TTC549 (cell line): ENCODE results near the gene ANKRD13B.

Experiments
- FAIRE-seq: peaks from 2 replicates; lab custom pipeline; 2012; peaks lifted over from hg19 to GRCh38; lab: Jason Lieb, UNC

ANKRD13B gene

DNA sequence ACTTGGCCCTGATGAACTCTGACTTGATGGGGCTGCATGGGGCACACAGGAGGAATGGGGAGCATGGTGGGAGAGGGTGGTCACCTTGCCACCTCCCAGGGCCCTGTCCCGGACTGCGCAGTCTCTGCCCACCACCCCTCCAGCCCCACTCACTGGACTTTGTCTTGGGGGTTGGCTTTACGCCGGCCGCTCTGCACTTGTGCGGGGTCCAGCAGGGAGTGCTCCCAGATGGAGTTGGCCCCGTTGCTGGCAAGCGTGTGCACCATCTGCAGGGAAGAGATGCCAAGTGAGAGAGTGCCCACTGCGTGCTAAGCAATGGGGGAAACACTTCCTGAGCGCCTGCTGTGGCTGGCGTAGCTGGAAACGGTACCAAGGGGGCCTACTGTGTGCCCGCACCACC lies 10.2 kb upstream of the ANKRD13B start:
- no peak for FAIRE-seq

DNA sequence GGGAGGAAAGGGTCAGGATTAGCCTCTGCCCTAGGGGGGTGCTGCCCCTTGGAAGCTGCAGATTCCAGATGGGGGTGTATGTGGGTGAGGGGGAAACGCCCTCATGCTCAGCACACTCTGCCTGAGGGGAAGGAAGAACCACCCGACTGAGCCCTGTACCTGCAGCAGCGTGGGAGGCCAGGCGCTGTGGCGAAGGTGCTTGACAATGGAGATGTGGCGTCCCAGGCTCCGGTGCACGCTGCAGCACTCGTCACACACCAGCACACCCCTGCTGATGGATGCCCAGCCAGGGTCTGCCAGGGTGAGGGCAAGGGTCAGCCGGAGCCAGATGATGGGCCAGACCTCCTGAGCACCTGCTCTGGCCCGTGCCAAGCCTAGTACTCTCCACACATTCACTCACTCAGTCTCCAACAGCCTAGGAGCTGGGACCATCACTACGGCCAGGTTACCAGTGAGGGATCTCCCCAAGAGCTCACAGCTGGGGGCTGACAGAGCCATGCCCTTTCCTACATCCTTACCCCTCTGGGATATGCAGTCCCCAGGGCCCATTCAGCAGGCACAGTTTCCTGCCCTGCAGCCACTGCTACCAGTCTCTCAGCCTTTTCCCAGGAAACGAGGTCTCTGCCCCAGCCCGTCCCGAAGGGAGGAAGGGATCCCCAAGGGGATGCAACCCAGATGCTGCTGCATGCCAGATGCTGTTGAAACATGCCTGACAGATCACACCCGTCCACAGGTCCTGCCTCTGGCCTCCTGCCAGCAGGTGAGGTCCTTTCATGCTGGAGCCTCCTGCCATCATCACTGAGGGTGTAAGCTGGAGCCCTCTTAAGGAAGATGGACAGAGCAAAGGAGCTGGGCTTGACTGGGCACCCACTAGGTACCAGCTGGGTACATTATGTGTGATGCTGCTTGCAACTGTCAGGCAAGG lies 9.3 kb upstream of the ANKRD13B start:
- no peak for FAIRE-seq

DNA sequence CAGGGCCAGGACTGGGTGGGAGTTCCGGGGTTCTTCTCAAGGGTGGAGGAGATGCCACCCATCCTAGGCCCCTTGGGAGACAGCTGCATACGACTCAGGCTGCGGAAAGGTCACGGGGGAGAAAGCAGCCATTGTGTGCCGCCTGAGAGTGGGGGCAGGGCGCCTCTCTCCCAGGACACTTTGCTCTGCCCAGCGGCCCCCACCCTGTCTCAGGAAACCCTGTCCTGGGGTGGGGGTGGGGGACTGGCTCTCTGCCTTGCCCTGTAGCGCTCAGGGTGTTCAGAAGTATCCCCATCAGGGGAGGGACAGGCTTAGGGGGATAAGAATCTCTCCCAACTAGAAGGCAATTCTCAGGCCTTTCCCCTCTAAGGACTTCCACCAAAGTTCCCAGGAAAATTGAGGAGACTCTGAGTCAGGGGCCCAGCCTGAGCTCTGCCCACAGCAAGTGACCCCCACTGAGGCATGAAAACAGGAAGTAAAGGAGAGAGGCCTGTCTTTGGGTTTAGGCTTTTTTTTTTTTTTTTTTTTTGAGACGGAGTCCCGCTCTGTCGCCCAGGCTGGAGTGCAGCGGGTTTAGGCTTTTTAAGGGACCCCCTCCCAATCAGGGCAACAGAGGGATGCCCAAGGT lies 8.4 kb upstream of the ANKRD13B start:
- FAIRE-seq: no peak

DNA sequence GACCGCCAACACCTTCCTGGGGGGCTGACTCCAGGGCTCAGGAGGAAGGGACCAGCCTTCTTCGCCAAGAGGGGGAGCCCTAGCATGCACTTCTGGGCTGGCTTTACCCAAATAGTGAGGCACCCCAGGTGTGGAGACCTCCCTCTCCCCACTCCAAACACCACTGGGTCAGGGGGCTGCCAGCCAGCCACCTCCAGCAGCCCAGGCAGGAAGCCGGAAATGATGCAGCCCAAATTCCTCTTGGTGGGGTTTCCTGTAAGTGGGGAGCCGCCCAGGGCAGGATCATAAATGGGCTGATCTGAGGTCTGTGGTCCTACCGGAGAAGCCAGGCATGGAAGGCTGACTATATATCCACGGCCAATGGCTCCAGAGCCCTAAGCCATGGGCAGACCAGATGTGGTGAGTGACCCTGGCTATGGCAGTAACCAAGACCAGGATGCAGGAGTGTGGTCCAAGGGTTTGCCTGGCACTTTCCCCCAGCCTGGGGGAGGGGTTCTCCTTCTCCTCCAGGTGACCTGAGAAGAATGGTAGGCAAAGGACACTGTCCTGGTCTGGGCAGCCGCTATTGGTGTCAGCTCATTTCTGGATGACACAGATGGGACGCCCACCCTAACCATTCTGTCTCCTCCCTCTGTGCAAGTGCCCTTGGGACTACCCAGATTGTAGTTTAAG lies 7.7 kb upstream of the ANKRD13B start:
- FAIRE-seq: no peak

DNA sequence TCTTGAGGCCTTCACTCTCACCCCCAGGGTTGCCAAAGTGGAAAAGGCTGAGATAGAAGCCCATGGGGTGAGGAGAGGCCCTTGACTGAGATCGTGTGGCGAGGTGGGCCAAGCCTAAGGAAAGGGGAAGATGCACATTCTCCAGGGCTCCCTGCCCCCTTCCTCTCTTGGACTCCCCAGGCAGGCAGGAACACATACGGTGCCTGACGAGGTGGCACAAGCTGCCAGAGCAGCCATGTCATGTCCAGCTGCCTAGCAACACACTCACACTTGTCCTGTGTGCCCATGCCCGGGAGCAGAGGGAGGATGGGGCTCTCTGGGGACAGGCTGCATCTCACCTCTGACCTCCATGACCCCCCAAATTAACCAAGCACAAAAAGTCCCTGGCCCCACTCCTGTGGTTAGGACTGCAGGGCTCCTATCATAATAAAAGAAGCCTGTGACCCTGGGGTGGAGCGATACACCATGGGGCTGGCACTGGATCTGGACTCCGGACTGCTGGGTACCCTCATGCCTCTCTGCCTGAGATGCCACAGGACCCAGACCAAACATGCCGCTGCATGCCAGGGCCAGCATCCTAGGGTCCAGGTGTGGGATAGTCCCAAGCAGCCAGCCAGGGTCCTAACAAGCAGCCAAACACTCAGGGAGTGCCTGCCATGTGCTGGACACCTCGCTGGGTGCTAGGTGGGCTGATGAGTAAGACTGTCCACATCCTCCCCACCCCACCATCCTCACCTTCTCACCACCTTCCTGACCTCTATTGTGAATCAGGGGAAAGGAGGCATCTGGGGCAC lies 6.1 kb upstream of the ANKRD13B start:
- no peak for FAIRE-seq

DNA sequence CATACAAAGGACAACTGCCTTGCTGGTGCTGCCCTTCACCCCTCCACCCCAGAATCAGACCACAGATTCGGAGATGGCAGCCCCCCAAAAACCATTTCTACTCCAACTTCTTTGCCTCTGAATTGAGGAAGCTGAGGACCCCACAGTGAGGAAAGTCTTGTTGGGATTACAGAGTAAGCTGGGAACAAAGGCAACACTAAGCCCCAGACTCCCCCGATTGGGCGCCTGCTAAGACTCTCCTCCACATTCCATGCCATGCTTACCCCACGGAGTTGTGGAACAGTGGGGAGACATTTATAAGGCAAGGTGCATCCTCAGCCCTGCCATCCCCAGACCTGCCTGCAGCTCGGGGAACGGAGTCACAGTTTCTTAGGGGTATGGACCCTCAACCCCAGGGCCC lies 5.3 kb upstream of the ANKRD13B start:
- FAIRE-seq: no peak

DNA sequence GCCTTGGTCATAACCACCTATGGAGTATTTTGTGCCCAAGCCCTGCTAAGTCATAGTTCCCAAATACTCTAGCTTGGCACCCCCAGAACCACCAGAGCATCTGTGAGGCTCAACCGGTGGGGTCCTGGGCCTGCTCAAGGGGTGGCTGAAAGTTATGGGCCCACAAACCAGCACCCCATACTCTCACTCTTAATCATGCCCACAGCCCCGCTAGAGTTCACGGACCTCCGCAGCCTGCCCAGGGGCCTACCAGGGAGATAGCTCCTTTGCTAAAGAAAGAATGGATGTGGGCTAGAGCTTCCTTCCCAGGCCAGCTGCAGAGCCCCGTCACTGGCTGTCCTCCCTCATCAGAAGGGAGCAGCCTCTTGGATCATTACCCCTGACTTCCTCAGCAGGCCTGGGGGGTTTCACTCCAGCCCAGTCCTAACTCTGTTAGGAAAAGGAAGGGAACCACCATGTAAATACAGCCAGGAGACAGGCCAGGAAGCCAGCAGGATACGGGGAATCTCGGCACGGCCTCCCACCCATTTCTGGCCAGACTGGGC lies 4.8 kb upstream of the ANKRD13B start:
- no peak for FAIRE-seq

DNA sequence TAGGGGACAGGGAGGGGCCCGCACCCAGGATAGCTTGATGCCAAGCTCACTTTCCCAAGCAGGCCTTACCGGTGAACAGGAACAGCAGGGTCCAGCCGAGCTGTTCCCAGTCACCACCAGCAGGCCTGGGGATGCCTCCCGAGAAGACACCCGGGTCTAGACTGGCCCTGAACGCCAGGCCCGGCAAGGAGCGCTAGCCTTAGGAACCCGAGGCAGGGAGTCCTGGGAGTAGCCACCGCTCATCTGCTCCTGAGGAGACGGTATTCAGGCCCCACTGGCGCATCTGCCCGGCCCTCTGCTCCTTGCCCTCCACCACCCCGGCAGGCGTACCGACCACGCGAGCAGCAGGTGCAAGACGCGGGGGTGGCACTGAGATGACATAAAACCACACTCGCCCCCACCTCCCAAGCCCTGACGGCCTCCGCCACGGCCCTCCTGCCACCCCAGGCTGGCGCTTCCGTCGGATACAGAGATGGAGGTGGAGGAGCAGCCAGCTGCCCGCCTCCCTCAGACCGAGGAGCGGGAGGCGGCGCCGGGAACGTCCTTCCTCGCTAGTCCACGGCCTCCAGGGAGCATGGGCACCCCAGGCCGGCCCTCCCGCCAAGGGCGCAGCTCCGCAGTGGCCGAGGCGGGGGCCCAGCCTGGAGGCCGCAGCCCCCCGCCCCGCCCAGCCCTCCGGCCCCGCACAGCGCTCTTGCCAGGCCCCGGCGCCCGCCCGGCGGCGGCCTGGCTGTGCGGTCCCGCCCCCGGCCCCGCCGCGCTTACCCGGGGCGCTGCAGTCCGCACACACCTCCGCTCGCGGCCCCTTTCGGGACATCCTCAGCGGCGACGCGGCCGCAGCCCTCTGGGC lies 4.1 kb upstream of the ANKRD13B start:
- FAIRE-seq: no peak

DNA sequence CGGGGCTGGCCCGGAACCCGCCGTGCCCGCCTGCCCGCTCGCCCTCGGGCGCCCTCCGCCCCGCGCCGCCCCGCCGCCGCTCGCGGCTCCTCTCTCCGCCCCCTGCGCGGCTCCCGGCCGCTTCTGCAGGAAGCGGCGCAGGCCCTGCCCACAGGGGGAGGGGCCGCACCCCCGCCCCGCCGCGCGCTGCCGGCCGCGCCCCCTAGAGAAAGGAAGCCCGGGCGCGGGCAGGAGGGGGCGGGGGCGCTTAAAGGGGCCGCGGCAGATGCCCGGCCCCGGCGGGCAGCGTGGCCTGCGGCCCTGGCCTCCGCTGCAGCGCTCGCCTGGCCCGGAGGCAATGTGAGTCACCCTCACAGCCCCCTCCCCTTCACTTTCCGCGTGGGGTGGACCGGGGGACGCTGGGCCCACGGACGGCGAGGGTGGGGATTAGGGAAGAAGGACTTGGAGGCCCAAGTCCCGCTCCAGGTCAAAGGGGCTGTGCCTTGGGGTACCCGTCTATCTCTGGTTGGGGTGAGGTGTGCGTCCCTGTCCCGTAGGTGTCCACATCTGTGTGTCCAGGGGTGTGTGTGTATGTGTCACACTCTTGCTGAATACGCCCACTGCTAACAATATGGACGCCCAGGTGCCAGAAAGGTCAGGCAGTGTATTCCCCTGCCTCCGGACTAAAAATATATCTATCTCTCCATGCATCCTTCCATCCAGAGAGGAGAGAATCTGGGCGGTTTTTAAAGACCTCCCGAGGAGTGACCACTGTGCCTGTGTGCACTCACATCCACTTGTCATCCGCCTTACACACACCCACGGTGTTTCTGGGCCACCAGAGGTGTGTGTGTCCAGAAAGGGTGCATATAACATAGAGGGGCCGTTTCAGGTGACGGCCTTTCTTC lies 3.2 kb upstream of the ANKRD13B start, which contains the start of gene GIT1:
TSS of gene GIT1 (minus strand) at position 125 of the 887 bp plus-strand sequence. CDS start 270 bp downstream, outside the sequence.
- no peak for FAIRE-seq

DNA sequence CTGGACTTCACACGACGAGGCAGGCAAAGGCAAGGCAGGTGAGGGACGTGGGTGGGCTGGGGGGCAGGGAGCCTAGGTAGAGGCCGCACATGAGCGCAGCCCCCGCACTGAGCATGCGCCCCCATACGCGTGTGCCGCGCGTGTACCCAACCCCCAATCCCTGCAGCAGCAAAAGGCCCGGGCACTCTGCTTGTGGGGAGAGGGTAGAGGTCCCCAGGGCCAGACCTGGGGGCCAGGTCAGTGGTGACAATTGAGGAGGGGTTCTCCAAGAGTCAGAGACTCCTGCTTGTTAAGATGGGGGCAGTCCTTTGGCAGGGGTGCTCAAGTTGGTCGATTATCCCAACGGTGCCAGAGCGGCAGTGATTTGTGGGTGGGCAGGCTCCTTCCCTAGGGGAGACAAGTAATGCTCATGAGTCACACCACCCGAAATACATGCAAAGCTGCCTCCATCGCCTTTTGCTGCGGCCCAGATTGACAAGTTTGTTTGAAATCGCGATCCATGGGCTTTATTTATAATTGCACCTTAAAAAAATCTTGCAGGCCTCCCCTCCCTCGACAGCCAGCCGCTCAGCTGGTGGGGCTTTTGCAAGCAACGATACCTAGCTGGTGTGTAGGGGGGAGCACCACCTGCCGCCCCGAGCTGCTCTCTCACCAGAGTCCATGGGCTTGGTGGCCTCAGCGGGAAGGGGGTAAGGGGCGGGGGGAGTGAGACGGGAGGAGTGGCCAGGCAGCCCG lies 2.4 kb upstream of the ANKRD13B start:
- FAIRE-seq: no peak

DNA sequence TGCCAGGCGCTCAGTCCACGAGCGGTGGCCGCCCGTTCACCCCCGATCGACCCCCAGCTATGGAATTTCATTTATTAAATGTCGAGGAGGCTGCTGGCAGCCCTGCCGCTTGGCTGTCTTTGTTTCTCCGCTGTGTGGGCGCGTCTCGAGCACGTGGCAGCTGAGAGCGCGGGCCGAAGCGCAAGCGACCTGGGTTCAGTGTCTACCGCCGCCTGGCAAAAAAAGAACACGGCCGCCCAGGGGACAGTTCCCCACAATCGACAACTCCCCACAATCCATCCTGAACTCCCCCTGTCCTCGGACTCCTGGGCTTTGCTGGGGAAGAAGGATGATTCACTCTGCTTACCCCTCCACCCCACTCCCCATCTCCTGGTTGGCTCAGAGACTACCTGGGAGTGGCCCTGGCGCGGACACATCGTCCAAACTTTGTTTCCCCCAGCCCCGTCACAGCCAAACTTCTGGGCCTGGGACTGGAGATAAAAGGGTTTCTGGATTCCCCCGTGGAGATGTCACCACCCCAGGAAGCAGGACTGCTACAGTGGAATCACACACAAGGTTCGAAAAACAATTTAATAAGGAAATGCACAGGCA lies 1.7 kb upstream of the ANKRD13B start:
- FAIRE-seq: no peak

DNA sequence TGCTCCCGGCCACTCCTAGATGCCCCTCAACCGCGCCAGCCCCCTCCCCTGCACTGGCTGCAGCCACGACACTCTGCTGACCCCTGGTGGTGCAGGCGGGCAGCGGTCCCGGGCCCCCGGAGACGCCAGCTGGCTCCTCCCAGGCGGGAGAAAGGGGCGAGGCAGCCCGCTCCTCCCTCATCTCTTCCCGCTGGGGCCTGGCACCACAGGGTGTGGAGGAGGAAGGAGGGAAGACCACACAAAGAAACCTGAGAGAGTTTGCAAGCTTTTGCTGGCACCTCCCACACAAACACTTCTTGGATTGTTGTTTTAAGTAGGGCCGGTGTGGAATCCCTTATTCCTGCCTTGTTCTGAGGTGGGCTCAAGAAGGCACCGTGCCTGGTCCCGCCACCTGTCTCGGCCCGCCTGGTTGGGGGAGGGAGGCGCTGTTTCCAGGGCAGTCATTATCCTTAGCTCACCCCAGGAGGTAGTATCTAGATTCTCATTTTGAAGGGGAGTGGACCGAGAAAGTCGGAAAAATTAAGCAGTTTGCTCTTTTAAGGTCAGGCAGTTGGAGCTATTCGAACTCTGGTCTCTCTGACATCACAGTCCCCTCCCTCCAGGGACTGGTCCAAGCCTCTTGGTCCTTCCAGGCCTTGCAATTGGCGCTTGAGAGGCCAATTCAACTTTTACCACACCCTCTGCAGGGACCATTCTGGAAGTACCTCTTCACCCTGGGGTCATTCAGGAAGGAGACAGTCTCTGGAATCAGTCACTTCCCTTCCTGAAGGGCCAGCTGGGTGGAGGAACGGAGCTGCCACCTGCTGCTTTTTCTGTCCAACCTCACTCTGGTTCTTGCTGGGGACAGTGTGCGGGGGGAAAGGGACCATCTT lies 959 bp upstream of the ANKRD13B start:
- peak; percentile 63 for FAIRE-seq

DNA sequence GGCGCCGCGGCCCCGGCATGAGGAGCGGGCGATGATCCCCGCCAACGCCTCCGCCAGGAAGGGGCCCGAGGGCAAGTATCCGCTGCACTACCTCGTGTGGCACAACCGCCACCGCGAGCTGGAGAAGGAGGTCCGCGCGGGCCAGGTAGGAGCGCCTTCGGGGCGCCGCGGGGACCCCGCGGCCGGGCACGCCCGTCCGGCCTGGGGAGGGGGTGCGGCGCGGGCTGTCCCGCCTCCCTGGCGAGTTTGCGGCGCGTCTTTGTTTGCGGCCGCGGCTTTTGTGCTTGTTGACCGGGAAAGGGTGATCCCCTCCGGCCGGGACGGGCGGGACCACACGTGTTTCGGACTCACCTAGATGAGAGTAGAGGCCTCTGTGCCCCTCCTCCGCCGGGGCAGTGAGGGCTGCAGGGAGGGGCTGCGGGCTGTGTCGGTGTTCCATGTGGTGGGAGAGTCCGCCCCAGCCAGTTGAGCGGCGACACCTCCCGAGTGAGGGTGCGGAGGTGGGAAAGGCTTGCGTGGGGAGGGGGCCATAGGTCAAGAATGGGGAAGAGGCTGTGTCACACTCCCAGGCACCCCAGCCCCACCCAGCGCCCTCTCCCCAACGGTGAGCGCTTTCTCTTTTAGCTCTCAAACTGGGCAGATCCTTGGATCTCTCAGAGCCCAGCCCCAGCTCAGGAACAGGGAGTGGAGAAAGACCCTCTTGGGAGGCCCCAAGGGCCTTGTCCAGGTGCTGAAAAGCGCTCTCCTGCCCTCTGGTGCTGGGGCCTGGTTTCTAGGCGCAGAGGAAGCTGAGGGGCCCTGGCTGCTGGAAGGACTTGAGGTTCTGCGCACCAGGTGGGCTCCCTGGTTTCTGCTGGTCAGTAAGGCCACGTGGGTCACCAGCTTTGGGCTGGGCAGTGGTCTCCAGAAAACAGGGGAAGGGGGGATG lies 923 bp downstream of the ANKRD13B start:
- FAIRE-seq: no peak

DNA sequence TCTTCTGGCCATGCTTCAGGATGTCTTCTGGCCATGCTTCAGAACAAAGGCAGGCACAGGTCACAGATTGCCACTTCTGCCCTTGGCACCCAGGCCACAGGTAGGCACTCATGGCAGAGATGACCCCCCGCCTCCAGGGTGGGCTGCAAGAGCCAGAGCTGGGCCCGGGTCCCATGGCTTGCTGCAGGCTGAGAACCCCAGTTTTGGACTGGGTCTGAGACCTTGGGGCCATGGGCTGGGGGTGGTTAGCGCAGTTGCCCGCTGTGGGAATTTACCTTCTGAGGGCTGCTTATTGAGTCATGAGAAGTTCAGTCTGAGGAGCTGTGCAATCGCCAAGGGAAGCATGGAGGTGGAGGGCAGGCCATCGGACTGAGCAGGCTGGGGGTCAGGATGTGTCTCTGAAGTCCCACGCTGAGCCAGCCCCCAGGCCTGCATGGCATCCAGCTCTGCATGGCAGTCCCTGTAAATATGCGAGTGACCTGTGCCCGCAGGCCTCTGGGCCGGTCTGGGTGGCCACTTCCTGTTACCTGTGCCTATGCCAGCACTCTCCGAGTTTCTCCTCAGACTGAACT lies 1.7 kb downstream of the ANKRD13B start:
- no peak for FAIRE-seq

DNA sequence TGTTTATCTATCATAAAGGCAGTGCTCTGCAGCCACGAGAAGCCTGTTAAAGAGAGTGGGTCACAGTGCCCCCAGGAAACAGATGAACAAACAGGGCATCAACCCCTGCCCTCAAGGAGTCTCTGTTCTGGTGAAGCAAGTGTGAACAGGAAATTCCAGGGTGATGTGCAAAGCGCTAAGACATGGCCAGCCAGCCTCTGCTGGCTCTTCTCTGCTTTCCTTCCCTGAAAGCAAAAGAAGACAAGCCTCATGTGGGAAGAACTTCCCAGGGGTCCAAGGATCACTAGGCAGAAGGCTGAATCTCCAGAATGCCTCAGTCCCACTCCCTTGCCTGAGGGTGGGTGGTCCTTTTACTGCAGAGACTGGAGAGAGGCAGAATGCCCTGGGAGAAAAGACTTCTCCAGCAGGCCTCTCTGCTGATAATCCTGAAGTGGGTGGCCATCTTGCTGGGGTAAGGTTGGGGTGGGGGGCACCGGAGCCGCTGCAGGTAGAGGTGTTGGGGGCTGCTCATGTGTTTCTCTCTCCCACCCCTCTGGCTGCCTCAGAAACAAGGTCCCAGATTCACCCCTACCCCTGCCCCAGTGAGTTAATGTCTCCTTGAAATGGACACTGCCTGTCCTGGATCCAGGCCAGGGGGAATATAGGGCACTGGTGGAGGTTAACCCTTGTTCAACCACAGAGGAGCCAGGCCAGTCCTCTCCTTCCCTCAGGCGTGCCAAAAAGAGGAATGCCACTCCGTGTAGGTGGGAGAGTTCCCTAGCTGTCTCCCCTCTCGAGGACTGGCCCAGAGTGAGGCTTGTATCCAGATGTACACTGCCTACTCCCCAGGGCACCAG lies 2.4 kb downstream of the ANKRD13B start:
- no peak for FAIRE-seq
